T-helper 2 cell (primary cell): ENCODE results near the gene TAF11L12.
"Not testable (repeated sequence)": the region's sequence is repeated elsewhere in the genome, so short reads cannot be mapped to it uniquely, and the experiment has no call there.

Experiments
- DNase-seq, 5 experiments: peaks; one replicate each; pipeline versions ENCODE4 v3.0.0 to v3.0.0-alpha.2; 2012 to 2022
- total RNA-seq, 2 donors: gene quantifications; one replicate each; lab custom pipeline; 2026; lab: John Stamatoyannopoulos, UW

The TAF11L12 gene
- total RNA-seq = 0 reads per million in 2 donors

DNA sequence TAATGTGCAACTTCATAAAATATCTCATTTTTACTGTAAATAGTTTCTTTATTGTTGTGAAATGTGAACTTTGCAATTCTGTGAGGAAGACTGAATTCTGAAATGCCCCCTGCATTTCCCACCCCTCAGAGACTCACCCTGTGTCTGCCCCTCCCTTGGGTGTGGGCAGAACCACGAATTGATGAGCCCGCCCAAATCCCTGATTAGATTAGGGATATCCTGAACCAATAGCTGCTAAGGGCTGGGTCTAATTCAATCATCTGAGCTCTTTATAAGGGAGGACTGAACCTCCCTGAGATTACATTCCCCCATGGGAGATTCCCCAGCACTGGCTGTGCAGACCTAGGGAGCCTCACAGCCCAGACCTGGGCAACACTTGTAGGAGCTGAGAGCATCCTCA, at the start of gene TAF11L12:
TSS of gene TAF11L12 (plus strand) at position 301 of the 400 bp plus-strand sequence.
- not testable (repeated sequence) for DNase-seq

DNA sequence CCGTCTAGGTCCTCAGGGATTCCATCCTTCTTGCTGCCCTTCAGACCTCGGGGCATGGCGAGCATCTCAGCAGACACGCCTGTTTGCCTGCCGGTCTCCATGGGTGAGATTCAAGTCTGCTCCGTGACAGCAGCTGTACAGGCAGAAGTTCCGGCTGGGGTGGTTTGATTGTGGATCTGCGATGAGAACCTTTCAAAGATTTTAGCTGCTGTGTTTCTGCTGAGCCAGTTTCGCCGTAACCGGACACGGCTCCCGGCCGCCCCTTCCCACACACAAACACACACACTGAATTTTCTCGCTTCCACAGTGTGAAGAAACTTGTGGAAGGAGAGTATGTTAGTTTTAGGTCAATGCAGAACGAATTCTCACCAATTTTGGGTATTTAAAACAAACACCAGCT, 24.5 kb upstream of the TAF11L12 start, which contains the start of gene TAF11L7:
TSS of gene TAF11L7 (minus strand) at position 101 of the 400 bp plus-strand sequence.
- DNase-seq = not testable (repeated sequence)

DNA sequence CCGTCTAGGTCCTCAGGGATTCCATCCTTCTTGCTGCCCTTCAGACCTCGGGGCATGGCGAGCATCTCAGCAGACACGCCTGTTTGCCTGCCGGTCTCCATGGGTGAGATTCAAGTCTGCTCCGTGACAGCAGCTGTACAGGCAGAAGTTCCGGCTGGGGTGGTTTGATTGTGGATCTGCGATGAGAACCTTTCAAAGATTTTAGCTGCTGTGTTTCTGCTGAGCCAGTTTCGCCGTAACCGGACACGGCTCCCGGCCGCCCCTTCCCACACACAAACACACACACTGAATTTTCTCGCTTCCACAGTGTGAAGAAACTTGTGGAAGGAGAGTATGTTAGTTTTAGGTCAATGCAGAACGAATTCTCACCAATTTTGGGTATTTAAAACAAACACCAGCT, 19.3 kb upstream of the TAF11L12 start, which contains the start of gene TAF11L8:
TSS of gene TAF11L8 (minus strand) at position 101 of the 400 bp plus-strand sequence.
- DNase-seq = not testable (repeated sequence)

DNA sequence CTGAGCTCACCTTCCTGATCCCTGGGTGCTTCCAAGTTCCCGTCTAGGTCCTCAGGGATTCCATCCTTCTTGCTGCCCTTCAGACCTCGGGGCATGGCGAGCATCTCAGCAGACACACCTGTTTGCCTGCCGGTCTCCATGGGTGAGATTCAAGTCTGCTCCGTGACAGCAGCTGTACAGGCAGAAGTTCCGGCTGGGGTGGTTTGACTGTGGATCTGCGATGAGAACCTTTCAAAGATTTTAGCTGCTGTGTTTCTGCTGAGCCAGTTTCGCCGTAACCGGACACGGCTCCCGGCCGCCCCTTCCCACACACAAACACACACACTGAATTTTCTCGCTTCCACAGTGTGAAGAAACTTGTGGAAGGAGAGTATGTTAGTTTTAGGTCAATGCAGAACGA, 15.9 kb upstream of the TAF11L12 start, which contains the start of gene TAF11L9:
TSS of gene TAF11L9 (minus strand) at position 140 of the 400 bp plus-strand sequence.
- DNase-seq = not testable (repeated sequence)

DNA sequence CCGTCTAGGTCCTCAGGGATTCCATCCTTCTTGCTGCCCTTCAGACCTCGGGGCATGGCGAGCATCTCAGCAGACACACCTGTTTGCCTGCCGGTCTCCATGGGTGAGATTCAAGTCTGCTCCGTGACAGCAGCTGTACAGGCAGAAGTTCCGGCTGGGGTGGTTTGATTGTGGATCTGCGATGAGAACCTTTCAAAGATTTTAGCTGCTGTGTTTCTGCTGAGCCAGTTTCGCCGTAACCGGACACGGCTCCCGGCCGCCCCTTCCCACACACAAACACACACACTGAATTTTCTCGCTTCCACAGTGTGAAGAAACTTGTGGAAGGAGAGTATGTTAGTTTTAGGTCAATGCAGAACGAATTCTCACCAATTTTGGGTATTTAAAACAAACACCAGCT, 12.5 kb upstream of the TAF11L12 start, which contains the start of gene TAF11L10:
TSS of gene TAF11L10 (minus strand) at position 101 of the 400 bp plus-strand sequence.
- not testable (repeated sequence) for DNase-seq

DNA sequence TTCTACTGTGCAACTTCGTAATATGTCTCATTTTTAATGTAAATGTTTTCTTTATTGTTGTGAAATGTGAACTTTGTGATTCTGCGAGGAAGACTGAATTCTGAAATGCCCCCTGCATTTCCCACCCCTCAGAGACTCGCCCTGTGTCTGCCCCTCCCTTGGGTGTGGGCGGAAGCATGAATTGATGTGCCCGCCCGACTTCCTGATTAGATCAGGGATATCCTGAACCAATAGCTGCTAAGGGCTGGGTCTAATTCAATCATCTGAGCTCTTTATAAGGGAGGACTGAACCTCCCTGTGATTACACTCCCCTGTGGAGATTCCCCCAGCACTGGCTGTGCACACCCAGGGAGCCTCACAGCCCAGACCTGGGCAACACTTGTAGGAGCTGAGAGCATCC, 6.3 kb upstream of the TAF11L12 start, which contains the start of gene TAF11L11:
TSS of gene TAF11L11 (plus strand) at position 304 of the 400 bp plus-strand sequence.
- not testable (repeated sequence) for DNase-seq

DNA sequence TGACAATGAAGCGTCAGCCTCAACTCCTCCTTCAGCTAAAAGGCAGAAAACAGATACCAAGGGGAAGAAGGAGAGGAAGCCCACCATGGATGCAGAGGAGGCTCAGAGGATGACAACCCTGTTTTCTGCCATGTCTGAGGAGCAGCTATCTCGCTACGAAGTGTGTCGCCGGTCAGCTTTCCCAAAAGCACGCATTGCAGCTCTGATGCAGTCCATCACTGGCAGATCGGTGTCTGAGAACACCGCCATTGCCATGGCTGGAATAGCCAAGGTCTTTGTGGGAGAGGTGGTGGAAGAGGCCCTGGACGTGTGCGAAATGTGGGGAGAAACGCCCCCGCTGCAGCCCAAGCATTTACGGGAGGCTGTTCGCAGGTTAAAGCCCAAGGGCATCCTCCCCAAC, 5.2 kb upstream of the TAF11L12 start:
- no peak for DNase-seq

DNA sequence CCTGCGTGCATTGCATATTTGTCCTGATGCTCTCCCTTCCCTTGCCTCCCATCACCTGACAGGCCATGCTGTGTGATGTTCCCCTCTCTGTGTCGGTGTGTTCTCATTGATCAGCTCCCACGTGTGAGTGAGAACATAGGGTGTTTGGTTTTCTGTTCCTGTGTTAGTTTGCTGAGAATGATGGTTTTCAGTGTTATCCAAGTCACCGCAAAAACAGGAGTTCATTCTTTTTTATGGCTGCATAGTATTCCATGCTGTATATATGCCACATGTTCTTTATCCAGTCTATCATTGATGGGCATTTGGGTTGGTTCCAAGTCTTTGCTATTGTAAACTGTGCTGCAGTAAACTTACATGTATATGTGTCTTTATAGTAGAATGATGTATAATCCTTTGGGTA, 2.7 kb upstream of the TAF11L12 start:
- not testable (repeated sequence) for DNase-seq

DNA sequence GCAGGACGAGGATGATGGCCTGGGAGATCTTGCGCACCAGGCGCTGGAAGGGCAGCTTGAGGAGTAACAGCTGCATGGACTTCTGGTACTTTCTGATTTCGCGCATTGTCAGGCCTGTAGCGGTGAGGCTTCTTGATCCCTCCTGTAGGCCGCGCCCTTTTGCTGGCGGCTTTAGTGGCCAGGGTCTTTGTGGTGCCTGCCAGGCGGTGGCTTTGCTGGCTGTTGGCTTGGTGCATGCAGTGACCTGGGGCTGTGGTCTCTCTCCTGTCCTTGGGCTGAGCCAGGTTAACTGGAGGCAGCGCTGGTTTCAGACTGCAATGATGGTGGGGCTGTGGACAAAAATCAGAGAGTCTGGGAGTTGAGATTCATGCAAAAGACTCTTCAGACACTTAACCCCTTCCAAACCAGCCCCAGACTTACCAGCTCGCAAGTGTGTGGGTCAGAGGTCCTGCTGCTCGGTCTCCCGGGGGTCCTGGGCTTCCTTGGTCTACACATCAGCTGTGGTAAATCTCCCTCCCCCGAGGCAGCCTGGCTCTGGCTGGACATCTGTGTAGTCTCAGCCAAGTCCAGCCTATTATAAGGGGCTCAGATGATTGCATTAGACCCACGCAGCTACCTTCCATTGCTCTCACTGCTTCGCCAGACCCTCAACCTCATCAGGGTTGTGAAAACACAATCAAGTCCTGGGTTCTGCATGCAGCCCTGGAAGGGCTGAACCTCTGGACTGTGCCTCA, 4.8 kb downstream of the TAF11L12 start:
- no peak for DNase-seq

DNA sequence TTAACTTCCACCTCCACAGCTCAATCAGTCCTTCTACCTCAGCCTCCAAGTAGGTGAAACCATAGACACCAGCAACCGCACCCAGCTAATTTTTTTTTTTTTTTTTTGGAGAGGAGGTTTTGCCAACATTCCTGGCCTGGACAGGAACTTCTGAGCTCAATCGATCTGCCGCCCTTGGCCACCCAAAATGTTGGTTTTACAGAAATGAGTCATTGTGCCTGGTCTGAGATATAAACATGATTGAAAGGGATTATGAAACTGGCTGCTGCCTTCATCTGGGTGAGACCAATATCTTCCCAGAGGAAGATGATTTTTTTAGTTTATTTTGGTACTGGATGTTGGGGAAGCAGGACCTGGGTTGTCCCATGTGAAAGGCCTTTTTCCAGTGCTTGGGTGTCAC, 9.2 kb downstream of the TAF11L12 start:
- DNase-seq = no peak

DNA sequence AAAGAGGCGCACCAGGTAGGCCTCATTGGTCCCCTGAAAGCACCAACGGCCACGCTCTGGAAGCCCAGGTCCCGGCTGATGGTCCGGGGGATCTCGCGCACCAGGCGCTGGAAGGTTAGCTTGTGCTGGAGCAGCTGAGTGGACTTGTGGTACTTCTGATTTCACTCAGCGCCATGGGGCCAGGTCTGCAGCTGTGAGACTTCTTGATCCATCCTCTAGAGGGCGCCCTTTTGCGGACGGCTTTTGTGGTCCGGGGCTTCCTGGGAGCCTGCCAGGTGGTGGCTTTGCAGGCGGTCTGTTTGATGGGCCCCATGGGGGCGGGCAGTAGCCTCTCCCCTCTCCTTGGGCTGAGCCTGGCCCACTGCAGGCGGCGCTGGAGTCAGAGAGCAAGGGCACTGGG, 10.4 kb downstream of the TAF11L12 start:
- no peak for DNase-seq

DNA sequence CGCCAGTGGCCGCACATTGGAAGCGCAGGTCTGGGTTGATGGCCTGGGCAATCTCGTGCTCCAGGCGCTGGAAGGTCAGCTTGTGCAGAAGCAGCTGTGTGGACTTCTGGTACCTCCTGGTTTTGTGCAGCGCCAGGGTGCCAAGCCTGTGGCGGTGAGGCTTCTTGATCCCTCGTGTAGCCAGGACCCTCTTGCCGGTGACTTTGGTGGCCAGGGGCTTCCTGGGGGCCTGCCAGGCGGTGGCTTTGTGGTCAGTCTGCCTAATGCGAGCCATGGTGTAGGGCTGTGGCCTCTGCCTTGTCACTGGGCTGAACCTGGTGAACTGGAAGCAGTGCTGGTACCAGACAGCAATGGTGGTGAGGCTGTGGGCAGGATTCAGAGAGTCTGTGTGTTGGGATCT, 15.5 kb downstream of the TAF11L12 start:
- no peak for DNase-seq

DNA sequence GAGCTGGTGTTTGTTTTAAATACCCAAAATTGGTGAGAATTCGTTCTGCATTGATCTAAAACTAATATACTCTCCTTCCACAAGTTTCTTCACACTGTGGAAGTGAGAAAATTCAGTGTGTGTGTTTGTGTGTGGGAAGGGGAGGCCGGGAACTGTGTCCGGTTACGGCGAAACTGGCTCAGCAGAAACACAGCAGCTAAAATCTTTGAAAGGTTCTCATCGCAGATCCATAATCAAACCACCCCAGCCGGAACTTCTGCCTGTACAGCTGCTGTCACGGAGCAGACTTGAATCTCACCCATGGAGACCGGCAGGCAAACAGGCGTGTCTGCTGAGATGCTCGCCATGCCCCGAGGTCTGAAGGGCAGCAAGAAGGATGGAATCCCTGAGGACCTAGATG, 21.6 kb downstream of the TAF11L12 start, which contains the start of gene TAF11L13:
TSS of gene TAF11L13 (plus strand) at position 301 of the 400 bp plus-strand sequence.
- DNase-seq = not testable (repeated sequence)

DNA sequence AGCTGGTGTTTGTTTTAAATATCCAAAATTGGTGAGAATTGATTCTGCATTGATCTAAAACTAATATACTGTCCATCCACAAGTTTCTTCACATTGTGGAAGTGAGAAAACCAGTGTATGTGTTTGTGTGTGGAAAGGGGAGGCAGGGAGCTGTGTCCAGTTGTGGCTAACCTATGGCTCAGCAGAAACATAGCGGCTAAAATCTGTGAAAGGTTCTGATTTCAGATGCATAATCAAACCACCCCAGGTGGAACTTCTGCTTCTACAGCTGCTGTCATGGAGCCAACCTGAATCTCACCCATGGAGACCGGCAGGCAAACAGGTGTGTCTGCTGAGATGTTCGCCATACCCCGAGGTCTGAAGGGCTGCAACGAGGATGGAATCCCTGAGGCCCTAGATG, 24.0 kb downstream of the TAF11L12 start, which contains the start of gene TAF11L14:
TSS of gene TAF11L14 (plus strand) at position 301 of the 400 bp plus-strand sequence.
- no peak for DNase-seq

DNA sequence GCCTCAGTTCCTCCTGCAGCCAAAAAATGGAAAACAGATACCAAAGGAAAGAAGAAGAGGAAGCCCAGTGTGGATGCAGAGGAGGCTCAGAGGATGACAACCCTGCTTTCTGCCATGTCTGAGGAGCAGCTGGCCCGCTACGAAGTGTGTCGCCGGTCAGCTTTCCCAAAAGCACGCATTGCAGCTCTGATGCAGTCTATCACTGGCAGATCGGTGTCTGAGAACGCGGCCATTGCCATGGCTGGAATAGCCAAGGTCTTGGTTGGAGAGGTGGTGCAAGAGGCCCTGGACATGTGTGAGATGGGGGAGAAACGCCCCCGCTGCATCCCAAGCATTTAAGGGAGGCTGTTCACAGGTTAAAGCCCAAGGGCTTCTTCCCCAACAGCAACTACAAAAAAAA, 39.0 kb downstream of the TAF11L12 start:
- DNase-seq = not testable (repeated sequence)

DNA sequence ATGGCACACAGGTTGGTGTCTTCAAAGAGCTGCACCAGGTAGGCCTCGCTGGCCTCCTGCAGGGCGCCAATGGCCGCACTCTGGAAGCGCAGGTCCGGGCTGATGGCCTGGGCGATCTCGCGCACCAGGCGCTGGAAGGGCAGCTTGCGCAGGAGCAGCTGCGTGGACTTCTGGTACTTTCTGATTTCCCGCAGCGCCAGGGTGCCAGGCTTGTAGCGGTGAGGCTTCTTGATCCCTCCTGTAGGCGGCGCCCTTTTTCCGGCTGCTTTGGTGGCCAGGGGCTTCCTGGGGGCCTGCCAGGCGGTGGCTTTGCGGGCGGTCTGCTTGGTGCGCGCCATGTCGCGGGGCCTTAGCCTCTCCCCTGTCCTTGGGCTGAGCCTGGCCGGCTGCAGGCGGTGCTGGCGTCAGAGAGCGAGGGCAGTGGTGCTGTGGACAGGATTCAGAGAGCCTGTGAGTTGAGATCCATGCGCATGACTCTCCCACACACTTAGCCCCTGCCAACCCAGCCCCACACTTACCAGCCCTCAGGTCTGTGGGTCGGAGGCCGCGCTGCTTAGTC, 45.1 kb downstream of the TAF11L12 start:
- DNase-seq = not testable (repeated sequence)

DNA sequence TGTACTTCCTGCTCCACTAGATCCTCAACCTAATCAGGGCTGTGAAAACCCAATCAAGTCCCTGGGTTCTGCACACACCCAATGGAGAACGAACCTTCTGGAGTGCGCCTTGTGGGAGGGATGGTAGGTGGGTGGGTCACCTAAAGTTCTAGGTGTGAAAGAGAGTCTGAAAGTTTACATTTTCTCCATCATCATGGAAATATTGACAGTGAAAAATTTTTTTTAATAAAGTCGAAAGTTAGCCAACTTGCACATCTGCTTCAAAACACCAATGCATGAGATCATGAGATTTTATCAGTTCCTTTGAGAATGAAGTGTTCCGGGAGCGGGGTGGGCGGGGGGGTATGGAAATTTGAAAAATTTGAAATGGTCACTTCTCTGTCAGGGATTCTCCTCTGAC, 45.7 kb downstream of the TAF11L12 start:
- DNase-seq = no peak
